LNCAP (cell line): ENCODE measurements around the gene PDZD2.

Experiments
- CTCF ChIP-seq: fragments of 450-650 bp; IDR thresholded peaks from 2 replicates; pipeline ENCODE4 v1.5.1; 2017; ENCODE audit warnings: mild to moderate bottlenecking

The PDZD2 gene

GRCh38 chr5:31638748-31639418 lies at the start of gene PDZD2:
TSS of gene PDZD2 (plus strand) at chr5:31639131.
- TF ChIP-seq CTCF: peak; percentile 54

- no peak for TF ChIP-seq CTCF
Measured at GRCh38 chr5:31593665-31594064, 45.3 kb upstream of the PDZD2 start.

- no peak for TF ChIP-seq CTCF
Measured at GRCh38 chr5:31596354-31596753, 42.6 kb upstream of the PDZD2 start.

GRCh38 chr5:31598640-31599611 lies 40.0 kb upstream of the PDZD2 start:
- no peak for TF ChIP-seq CTCF

- no peak for TF ChIP-seq CTCF
Measured at GRCh38 chr5:31604240-31604639, 34.7 kb upstream of the PDZD2 start.

GRCh38 chr5:31604644-31605043 lies 34.3 kb upstream of the PDZD2 start:
- no peak for TF ChIP-seq CTCF

GRCh38 chr5:31605920-31606319 lies 33.0 kb upstream of the PDZD2 start:
- TF ChIP-seq CTCF: no peak
